SK-N-MC (cell line): ENCODE data around the gene HLA-G.

Experiments used
- EZH2 ChIP-seq: fragments of 200-600 bp; sonication (generic); IDR thresholded peaks from one replicate; pipeline ENCODE4 v1.6.1; 2017; ENCODE audit warnings: antibody characterized with exemption
- FOXP2 ChIP-seq: optimal IDR thresholded peaks from 2 replicates; pipeline ENCODE3; 2011; ENCODE audit warnings: mild to moderate bottlenecking, moderate library complexity; ENCODE audit not compliant: insufficient read depth; ENCODE audit errors: extremely low read length, control extremely low read depth
- POLR2AphosphoS5 ChIP-seq: IDR thresholded peaks from 2 replicates; pipeline ENCODE4 v1.6.1; 2012; ENCODE audit warnings: mild to moderate bottlenecking, low read depth, low read length, borderline replicate concordance

GRCh38 chr6:29828471-29828797 is 809 bp downstream of the HLA-G start:
- TF ChIP-seq POLR2AphosphoS5 (no peak), EZH2 (no peak), FOXP2 (no peak)
